ENCODE results near the gene ZNF76.

DNA sequence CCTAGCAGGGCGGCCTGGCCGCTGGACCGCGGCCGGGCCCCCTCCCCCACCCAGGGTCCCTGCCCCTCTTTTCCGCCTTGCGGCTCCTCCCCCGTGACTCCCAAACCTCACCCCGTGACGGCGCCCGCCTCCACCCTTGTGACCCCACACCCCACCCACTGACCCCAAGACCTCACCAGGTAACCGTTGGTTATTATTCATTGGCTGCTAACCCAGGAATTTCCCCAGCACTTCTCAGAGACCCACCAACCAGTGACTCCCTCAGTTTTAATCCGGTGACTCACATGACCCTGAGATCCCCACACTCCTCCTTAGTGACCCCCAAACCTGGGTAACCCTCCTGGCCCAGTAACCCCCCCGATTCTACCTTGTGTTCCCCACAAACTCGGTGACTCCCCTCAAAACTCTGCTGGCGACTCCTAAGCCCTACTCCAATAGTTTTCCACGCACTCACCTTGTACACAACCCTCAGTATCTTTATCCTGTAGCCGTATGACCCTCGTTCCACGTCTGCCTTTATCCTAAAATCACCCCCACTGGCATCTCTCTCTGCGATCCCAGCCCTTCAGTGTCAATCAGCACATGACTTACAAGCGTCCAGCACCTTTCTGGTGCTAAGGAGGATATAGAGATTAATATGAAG, 534 bp downstream of the ZNF76 start:
- TF ChIP-seq, protein P1, sequence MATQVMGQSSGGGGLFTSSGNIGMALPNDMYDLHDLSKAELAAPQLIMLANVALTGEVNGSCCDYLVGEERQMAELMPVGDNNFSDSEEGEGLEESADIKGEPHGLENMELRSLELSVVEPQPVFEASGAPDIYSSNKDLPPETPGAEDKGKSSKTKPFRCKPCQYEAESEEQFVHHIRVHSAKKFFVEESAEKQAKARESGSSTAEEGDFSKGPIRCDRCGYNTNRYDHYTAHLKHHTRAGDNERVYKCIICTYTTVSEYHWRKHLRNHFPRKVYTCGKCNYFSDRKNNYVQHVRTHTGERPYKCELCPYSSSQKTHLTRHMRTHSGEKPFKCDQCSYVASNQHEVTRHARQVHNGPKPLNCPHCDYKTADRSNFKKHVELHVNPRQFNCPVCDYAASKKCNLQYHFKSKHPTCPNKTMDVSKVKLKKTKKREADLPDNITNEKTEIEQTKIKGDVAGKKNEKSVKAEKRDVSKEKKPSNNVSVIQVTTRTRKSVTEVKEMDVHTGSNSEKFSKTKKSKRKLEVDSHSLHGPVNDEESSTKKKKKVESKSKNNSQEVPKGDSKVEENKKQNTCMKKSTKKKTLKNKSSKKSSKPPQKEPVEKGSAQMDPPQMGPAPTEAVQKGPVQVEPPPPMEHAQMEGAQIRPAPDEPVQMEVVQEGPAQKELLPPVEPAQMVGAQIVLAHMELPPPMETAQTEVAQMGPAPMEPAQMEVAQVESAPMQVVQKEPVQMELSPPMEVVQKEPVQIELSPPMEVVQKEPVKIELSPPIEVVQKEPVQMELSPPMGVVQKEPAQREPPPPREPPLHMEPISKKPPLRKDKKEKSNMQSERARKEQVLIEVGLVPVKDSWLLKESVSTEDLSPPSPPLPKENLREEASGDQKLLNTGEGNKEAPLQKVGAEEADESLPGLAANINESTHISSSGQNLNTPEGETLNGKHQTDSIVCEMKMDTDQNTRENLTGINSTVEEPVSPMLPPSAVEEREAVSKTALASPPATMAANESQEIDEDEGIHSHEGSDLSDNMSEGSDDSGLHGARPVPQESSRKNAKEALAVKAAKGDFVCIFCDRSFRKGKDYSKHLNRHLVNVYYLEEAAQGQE (IDR thresholded peaks at IDR 0.05; ENCODE audit: borderline replicate concordance) = no peak
- TF ChIP-seq, protein P2, sequence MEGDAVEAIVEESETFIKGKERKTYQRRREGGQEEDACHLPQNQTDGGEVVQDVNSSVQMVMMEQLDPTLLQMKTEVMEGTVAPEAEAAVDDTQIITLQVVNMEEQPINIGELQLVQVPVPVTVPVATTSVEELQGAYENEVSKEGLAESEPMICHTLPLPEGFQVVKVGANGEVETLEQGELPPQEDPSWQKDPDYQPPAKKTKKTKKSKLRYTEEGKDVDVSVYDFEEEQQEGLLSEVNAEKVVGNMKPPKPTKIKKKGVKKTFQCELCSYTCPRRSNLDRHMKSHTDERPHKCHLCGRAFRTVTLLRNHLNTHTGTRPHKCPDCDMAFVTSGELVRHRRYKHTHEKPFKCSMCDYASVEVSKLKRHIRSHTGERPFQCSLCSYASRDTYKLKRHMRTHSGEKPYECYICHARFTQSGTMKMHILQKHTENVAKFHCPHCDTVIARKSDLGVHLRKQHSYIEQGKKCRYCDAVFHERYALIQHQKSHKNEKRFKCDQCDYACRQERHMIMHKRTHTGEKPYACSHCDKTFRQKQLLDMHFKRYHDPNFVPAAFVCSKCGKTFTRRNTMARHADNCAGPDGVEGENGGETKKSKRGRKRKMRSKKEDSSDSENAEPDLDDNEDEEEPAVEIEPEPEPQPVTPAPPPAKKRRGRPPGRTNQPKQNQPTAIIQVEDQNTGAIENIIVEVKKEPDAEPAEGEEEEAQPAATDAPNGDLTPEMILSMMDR (IDR thresholded peaks at IDR 0.05; ENCODE audit: poor library complexity, severe bottlenecking) = no peak
- no peak for TF ChIP-seq EZH2 (IDR thresholded peaks at IDR 0.05; ENCODE audit: borderline replicate concordance, insufficient read depth, low read length, poor library complexity, severe bottlenecking)
- no peak for TF ChIP-seq POLR2AphosphoS5 (IDR thresholded peaks at IDR 0.05)
- TF ChIP-seq MXI1 (conservative IDR thresholded peaks at IDR 0.05; ENCODE audit: poor library complexity, severe bottlenecking) = no peak
- TF ChIP-seq TAF1 (IDR thresholded peaks at IDR 0.05; ENCODE audit: low read depth) = no peak
